ENCODE measurements around the gene MLXIPL.

- TF ChIP-seq, protein P1, sequence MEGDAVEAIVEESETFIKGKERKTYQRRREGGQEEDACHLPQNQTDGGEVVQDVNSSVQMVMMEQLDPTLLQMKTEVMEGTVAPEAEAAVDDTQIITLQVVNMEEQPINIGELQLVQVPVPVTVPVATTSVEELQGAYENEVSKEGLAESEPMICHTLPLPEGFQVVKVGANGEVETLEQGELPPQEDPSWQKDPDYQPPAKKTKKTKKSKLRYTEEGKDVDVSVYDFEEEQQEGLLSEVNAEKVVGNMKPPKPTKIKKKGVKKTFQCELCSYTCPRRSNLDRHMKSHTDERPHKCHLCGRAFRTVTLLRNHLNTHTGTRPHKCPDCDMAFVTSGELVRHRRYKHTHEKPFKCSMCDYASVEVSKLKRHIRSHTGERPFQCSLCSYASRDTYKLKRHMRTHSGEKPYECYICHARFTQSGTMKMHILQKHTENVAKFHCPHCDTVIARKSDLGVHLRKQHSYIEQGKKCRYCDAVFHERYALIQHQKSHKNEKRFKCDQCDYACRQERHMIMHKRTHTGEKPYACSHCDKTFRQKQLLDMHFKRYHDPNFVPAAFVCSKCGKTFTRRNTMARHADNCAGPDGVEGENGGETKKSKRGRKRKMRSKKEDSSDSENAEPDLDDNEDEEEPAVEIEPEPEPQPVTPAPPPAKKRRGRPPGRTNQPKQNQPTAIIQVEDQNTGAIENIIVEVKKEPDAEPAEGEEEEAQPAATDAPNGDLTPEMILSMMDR (IDR thresholded peaks at IDR 0.05): no peak
- TF ChIP-seq POLR2A (IDR thresholded peaks at IDR 0.05): no peak
Observed at GRCh38 chr7:73567140-73567539, 57.2 kb downstream of the MLXIPL start.

Data from esophagus squamous epithelium (tissue), 4 donors.